K562 (cell line): Measurements from ENCODE around the gene KMT2A. TPM values are rescaled to one million over a fixed set of nuclear protein-coding genes. Genes with fewer than 3 reads are reported as not detected.

Experiments used
- ARID2 ChIP-seq: fragments of 450-650 bp; IDR thresholded peaks from 2 replicates; pipeline ENCODE4 v1.6.1; 2017; ENCODE audit warnings: antibody characterized with exemption, mild to moderate bottlenecking
- CHD2 ChIP-seq: IDR thresholded peaks from 2 replicates; pipeline ENCODE4 v1.6.1; 2011; ENCODE audit warnings: low read depth, low read length
- COPS2 ChIP-seq: fragments of 450-650 bp; conservative IDR thresholded peaks from 2 replicates; pipeline ENCODE4 v1.6.1; 2016; ENCODE audit warnings: mild to moderate bottlenecking, moderate library complexity
- CREM ChIP-seq: IDR thresholded peaks from 2 replicates; pipeline ENCODE4 v1.6.1; 2014; ENCODE audit warnings: antibody characterized with exemption, low read depth
- ESRRA ChIP-seq: fragments of 450-650 bp; IDR thresholded peaks from 2 replicates; pipeline ENCODE4 v1.6.1; 2014; ENCODE audit warnings: low read depth, mild to moderate bottlenecking, moderate library complexity, borderline replicate concordance
- FOXJ2 ChIP-seq: fragments of 200-800 bp; sonication (Bioruptor generic); IDR thresholded peaks from 2 replicates; pipeline ENCODE4 v1.6.1; 2016; ENCODE audit warnings: missing genetic modification characterization, missing compliant biosample characterization
- FUS ChIP-seq: fragments of 200-400 bp; formaldehyde crosslinking; optimal IDR thresholded peaks from 2 replicates; pipeline ENCODE3; 2017; ENCODE audit warnings: low read depth, low read length
- GTF2F1 ChIP-seq: IDR thresholded peaks from 2 replicates; pipeline ENCODE4 v1.6.1; 2011; ENCODE audit warnings: low read depth, low read length, improper control_type of control experiment
- HCFC1 ChIP-seq: IDR thresholded peaks from 2 replicates; pipeline ENCODE4 v1.6.1; 2012; ENCODE audit warnings: low read depth, low read length, improper control_type of control experiment
- HMG20B ChIP-seq: fragments of 250-450 bp; sonication (Bioruptor Pico); IDR thresholded peaks from 2 replicates; pipeline ENCODE4 v1.5.0; 2021; ENCODE audit warnings: mild to moderate bottlenecking
- MYBL2 ChIP-seq, 2 experiments: fragments of 450-650 bp in 1 of 2; sonication (generic) in 1 of 2; formaldehyde crosslinking in 1 of 2; IDR thresholded peaks; 2 replicates each; pipeline versions ENCODE4 v1.6.1 to v1.8.1; 2017 to 2022; ENCODE audit warnings: borderline replicate concordance in 1 of 2, inconsistent platforms in 1 of 2, low read depth in 1 of 2, mild to moderate bottlenecking in 1 of 2, missing genetic modification reagents in 1 of 2, moderate library complexity in 1 of 2
- NBN ChIP-seq: fragments of 450-650 bp; IDR thresholded peaks from 2 replicates; pipeline ENCODE4 v1.6.1; 2016; ENCODE audit warnings: low read depth, mild to moderate bottlenecking
- NFE2 ChIP-seq: IDR thresholded peaks from 2 replicates; pipeline ENCODE4 v1.6.1; 2014; ENCODE audit warnings: antibody characterized with exemption, low read depth
- RBM22 ChIP-seq: fragments of 200-400 bp; formaldehyde crosslinking; IDR thresholded peaks from 2 replicates; pipeline ENCODE4 v1.6.1; 2018; ENCODE audit warnings: low read length, low read depth; ENCODE audit not compliant: poor library complexity, severe bottlenecking
- SIN3B ChIP-seq: fragments of 450-650 bp; IDR thresholded peaks from 2 replicates; pipeline ENCODE4 v1.6.1; 2017; ENCODE audit warnings: low read depth, mild to moderate bottlenecking, moderate library complexity
- TSHZ1 ChIP-seq: fragments of 250-450 bp; sonication (Bioruptor Pico); IDR thresholded peaks from 2 replicates; pipeline ENCODE4 v1.4.0; 2020; ENCODE audit warnings: mild to moderate bottlenecking, moderate library complexity
- ZEB2 ChIP-seq: fragments of 450-650 bp; IDR thresholded peaks from 2 replicates; pipeline ENCODE4 v1.6.1; 2016
- ZNF121 ChIP-seq: sonication (generic); formaldehyde crosslinking; conservative IDR thresholded peaks from 2 replicates; pipeline ENCODE4 v1.8.0; 2022; ENCODE audit warnings: missing genetic modification reagents
- polyA plus RNA-seq, 8 experiments: library from polyadenylated mRNA; depleted of rRNA in 4 of 8; stranded (reverse) in 5 of 8; unstranded in 3 of 8; fragments of >200 nt; fragmentation: Nextera tagmentation in 2 of 8; fragmentation: Illumina TruSeq in 1 of 8; extraction: Ambion mirVana in 2 of 8; extraction: Trizol in 1 of 8; gene quantifications; 2 replicates each; pipeline versions ENCODE4 v1.2.1 to v1.2.3, GENCODE V29; 2011 to 2014; ENCODE audit warnings: inconsistent platforms in 1 of 8, missing spikeins in 1 of 8
- total RNA-seq, 7 experiments: library from RNA; depleted of rRNA in 6 of 7; stranded (reverse); fragments of >200 nt in 6 of 7; fragmentation: Illumina TruSeq in 2 of 7; extraction: Trizol in 2 of 7; gene quantifications; 2 replicates each; pipeline versions ENCODE4 v1.2.1 to v1.2.3, GENCODE V29; 2011 to 2021; ENCODE audit warnings: low replicate concordance in 1 of 7
- TF ChIP-seq, protein P1 (sequence below): fragments of 250-450 bp; sonication (Bioruptor Pico); IDR thresholded peaks from 2 replicates; pipeline ENCODE4 v1.4.0; 2020; ENCODE audit warnings: mild to moderate bottlenecking
- TF ChIP-seq, protein P2 (sequence below), 2 experiments: fragments of 150-350 bp in 1 of 2; IDR thresholded peaks; 2 replicates each; pipeline ENCODE4 v1.6.1; 2012 to 2016; ENCODE audit warnings: low read depth in 2 of 2, low read length in 2 of 2, mild to moderate bottlenecking in 1 of 2, moderate library complexity in 1 of 2

The KMT2A gene
- total and polyA plus RNA-seq, 9 of the 15 experiments (the other 6 are each of a cell fraction or from before 2014, with no cell fraction given), result 9.6 to 59.9 (median 32.6) TPM

GRCh38 chr11:118530683-118531596, 94.6 kb downstream of the KMT2A start, which contains the start of gene TMEM25 (continued):
- TF ChIP-seq TSHZ1 (no peak), HMG20B (CRISPR knock-in tag) (no peak), COPS2 (no peak), HCFC1 (peak; percentile 62), RBM22 (peak; percentile 73), NBN (no peak), SIN3B (peak; percentile 60; the same call in 1 of the 2 replicates), CHD2 (peak; percentile 23; the same call in 1 of the 2 replicates), CREM (no peak), NFE2 (no peak), ZNF121 (CRISPR knock-in tag) (no peak), GTF2F1 (no peak), FOXJ2 (no peak), ESRRA (0 out of 2 replicates have a peak, but pooled peaks have one; percentile 12), MYBL2 (IDR thresholded peaks at IDR 0.05; ENCODE audit: low read depth) (no peak), MYBL2 (CRISPR knock-in tag; IDR thresholded peaks at IDR 0.05; ENCODE audit: borderline replicate concordance) (no peak), ZEB2 (peak; percentile 88), FUS (no peak), ARID2 (no peak)
- TF ChIP-seq, protein P1, sequence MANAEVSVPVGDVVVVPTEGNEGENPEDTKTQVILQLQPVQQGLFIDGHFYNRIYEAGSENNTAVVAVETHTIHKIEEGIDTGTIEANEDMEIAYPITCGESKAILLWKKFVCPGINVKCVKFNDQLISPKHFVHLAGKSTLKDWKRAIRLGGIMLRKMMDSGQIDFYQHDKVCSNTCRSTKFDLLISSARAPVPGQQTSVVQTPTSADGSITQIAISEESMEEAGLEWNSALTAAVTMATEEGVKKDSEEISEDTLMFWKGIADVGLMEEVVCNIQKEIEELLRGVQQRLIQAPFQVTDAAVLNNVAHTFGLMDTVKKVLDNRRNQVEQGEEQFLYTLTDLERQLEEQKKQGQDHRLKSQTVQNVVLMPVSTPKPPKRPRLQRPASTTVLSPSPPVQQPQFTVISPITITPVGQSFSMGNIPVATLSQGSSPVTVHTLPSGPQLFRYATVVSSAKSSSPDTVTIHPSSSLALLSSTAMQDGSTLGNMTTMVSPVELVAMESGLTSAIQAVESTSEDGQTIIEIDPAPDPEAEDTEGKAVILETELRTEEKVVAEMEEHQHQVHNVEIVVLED (CRISPR knock-in tag), result 0 out of 2 replicates have a peak, but pooled peaks have one; percentile 28
- TF ChIP-seq, protein P2, sequence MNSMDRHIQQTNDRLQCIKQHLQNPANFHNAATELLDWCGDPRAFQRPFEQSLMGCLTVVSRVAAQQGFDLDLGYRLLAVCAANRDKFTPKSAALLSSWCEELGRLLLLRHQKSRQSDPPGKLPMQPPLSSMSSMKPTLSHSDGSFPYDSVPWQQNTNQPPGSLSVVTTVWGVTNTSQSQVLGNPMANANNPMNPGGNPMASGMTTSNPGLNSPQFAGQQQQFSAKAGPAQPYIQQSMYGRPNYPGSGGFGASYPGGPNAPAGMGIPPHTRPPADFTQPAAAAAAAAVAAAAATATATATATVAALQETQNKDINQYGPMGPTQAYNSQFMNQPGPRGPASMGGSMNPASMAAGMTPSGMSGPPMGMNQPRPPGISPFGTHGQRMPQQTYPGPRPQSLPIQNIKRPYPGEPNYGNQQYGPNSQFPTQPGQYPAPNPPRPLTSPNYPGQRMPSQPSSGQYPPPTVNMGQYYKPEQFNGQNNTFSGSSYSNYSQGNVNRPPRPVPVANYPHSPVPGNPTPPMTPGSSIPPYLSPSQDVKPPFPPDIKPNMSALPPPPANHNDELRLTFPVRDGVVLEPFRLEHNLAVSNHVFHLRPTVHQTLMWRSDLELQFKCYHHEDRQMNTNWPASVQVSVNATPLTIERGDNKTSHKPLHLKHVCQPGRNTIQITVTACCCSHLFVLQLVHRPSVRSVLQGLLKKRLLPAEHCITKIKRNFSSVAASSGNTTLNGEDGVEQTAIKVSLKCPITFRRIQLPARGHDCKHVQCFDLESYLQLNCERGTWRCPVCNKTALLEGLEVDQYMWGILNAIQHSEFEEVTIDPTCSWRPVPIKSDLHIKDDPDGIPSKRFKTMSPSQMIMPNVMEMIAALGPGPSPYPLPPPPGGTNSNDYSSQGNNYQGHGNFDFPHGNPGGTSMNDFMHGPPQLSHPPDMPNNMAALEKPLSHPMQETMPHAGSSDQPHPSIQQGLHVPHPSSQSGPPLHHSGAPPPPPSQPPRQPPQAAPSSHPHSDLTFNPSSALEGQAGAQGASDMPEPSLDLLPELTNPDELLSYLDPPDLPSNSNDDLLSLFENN (IDR thresholded peaks at IDR 0.05; ENCODE audit: low read depth in 2 of 2, low read length in 2 of 2), result peak in 1 of 2 experiments; percentile 92; a peak in 2 of 4 replicates
